K562 (cell line): ENCODE results near the gene POFUT2. TPM values are rescaled to one million over a fixed set of nuclear protein-coding genes. Genes with fewer than 3 reads are reported as not detected.

Experiments used
- ATAC-seq: fragments of 200-7000 bp; cut with Tn5 transposase; 3 replicates; pipeline ENCODE4 v1.9.1; 2020; ENCODE audit warnings: moderate library complexity
- BruUV-seq: library from RNA; stranded (reverse); fragments of 400-500 nt; replicated peaks from 2 replicates; lab custom pipeline; 2021; lab: Mats Ljungman, UMichigan
- CTCF ChIA-PET: fragments of 300-600 bp; formaldehyde crosslinking; extraction: SDS; loops from one replicate; lab custom pipeline; 2021; ENCODE audit warnings: low intra/inter-chr PET ratio; lab: Yijun Ruan, JAX
- POLR2A ChIA-PET: fragments of 300-600, 350-650 bp; sonication (Branson Sonifier 250); formaldehyde crosslinking; extraction: SDS; loops from one replicate; lab custom pipeline; 2021; ENCODE audit warnings: antibody characterized with exemption, inconsistent platforms; lab: Yijun Ruan, JAX
- DNase-seq, 4 experiments: peaks; one replicate each; pipeline versions ENCODE4 v3.0.0 to v3.0.0-alpha.2; 2011 to 2018; ENCODE audit warnings: low spot score in 3 of 4, mixed read lengths in 3 of 4; ENCODE audit errors: extremely low read depth in 1 of 4
- FAIRE-seq: peaks from 2 replicates; lab custom pipeline; 2011; peaks lifted over from hg19 to GRCh38; lab: Jason Lieb, UNC
- H2AFZ ChIP-seq: 2 replicates; pipeline ENCODE4 v1.6.0; 2011; ENCODE audit warnings: low read depth, low read length, control low read depth, inconsistent platforms
- H3K27ac ChIP-seq: fragments of 200-600 bp; 3 replicates; pipeline ENCODE4 v1.8.0; 2011; ENCODE audit warnings: low read depth, mild to moderate bottlenecking, control low read depth, inconsistent platforms, low read length, moderate library complexity, mixed read lengths; ENCODE audit errors: extremely low read depth
- H3K27me3 ChIP-seq, 2 experiments: fragments of 300-600 bp in 1 of 2; 2 replicates in 1 of 2; 3 replicates in 1 of 2; pipeline versions ENCODE4 v1.6.0 to v1.8.0; 2011; ENCODE audit warnings: inconsistent platforms in 2 of 2, low read length in 2 of 2, mild to moderate bottlenecking in 1 of 2, mixed read lengths in 1 of 2, moderate library complexity in 1 of 2; ENCODE audit not compliant: control insufficient read depth in 2 of 2, insufficient read depth in 2 of 2
- H3K36me3 ChIP-seq: fragments of 300-600 bp; 3 replicates; pipeline ENCODE4 v1.8.0; 2011; ENCODE audit warnings: mild to moderate bottlenecking, low read length, inconsistent platforms; ENCODE audit not compliant: control insufficient read depth, insufficient read depth
- H3K4me1 ChIP-seq, 2 experiments: fragments of 200-600 bp in 1 of 2; replicated peaks in 1 of 2; 2 replicates in 1 of 2; 3 replicates in 1 of 2; pipeline versions ENCODE4 v1.5.1 to v1.8.0; 2011; ENCODE audit warnings: inconsistent platforms in 2 of 2, low read length in 2 of 2, mild to moderate bottlenecking in 1 of 2, mixed read lengths in 1 of 2, moderate library complexity in 1 of 2; ENCODE audit not compliant: control insufficient read depth in 2 of 2, insufficient read depth in 2 of 2
- H3K4me2 ChIP-seq: 2 replicates; pipeline ENCODE4 v1.6.1; 2011; ENCODE audit warnings: low read length, control low read depth, inconsistent platforms, mixed read lengths; ENCODE audit not compliant: insufficient read depth
- H3K4me3 ChIP-seq: fragments of 200-600 bp; sonication (generic), shearing (Covaris generic); 2 replicates; pipeline ENCODE4 v1.5.1; 2016; ENCODE audit warnings: control low read depth, inconsistent platforms
- H3K79me2 ChIP-seq: fragments of 200-600 bp; 3 replicates; pipeline ENCODE4 v1.8.0; 2011; ENCODE audit warnings: low read length, inconsistent platforms; ENCODE audit not compliant: control insufficient read depth, insufficient read depth
- H3K9ac ChIP-seq, 2 experiments: 2 replicates each; pipeline versions ENCODE4 v1.6.0 to v1.6.1; 2011; ENCODE audit warnings: low read depth in 2 of 2, low read length in 2 of 2, control low read depth in 1 of 2, inconsistent platforms in 1 of 2, mild to moderate bottlenecking in 1 of 2, mixed read lengths in 1 of 2; ENCODE audit not compliant: insufficient read depth in 1 of 2
- H3K9me1 ChIP-seq: one replicate; pipeline ENCODE4 v1.6.0; 2011; ENCODE audit warnings: inconsistent platforms, mild to moderate bottlenecking, low read length, moderate library complexity; ENCODE audit not compliant: control insufficient read depth, insufficient read depth
- H3K9me3 ChIP-seq: replicated peaks from 2 replicates; pipeline ENCODE4 v1.5.1; 2011; ENCODE audit warnings: low read depth, low read length, inconsistent platforms; ENCODE audit not compliant: control insufficient read depth, insufficient read depth
- H4K20me1 ChIP-seq: replicated peaks from 2 replicates; pipeline ENCODE4 v1.6.1; 2011; ENCODE audit warnings: low read length, inconsistent platforms, mixed read lengths; ENCODE audit not compliant: control insufficient read depth, insufficient read depth
- FOXK2 ChIP-seq, 2 experiments: fragments of 450-650 bp; IDR thresholded peaks in 1 of 2; conservative IDR thresholded peaks in 1 of 2; 2 replicates each; pipeline ENCODE4 v1.6.1; 2016; ENCODE audit warnings: low read depth in 2 of 2, mild to moderate bottlenecking in 1 of 2
- FUS ChIP-seq: fragments of 200-400 bp; formaldehyde crosslinking; optimal IDR thresholded peaks from 2 replicates; pipeline ENCODE3; 2017; ENCODE audit warnings: low read depth, low read length
- GMEB1 ChIP-seq: fragments of 250-450 bp; sonication (Bioruptor Pico); IDR thresholded peaks from 2 replicates; pipeline ENCODE4 v1.4.0; 2020; ENCODE audit warnings: mild to moderate bottlenecking
- HDGF ChIP-seq: fragments of 450-650 bp; IDR thresholded peaks from 2 replicates; pipeline ENCODE4 v1.6.1; 2016
- HMBOX1 ChIP-seq: sonication (generic); IDR thresholded peaks from 2 replicates; pipeline ENCODE4 v1.6.1; 2016
- JUNB ChIP-seq: fragments of 450-650 bp; formaldehyde crosslinking; conservative IDR thresholded peaks from 2 replicates; pipeline ENCODE4 v1.4.0; 2020; ENCODE audit warnings: mild to moderate bottlenecking
- NEUROD1 ChIP-seq: fragments of 150-350 bp; IDR thresholded peaks from 2 replicates; pipeline ENCODE4 v1.6.1; 2014; ENCODE audit warnings: borderline replicate concordance, low read length, low read depth; ENCODE audit not compliant: partially characterized antibody
- SAP30 ChIP-seq: fragments of 200-600 bp; sonication (generic); IDR thresholded peaks from 2 replicates; pipeline ENCODE4 v1.6.1; 2012; ENCODE audit warnings: borderline replicate concordance, low read depth, mild to moderate bottlenecking, moderate library complexity, low read length, control low read depth, inconsistent platforms; ENCODE audit not compliant: insufficient read depth, poor library complexity, severe bottlenecking
- SMARCA5 ChIP-seq: fragments of 450-650 bp; IDR thresholded peaks from 2 replicates; pipeline ENCODE4 v1.6.1; 2016
- TGIF2 ChIP-seq: sonication (generic); formaldehyde crosslinking; IDR thresholded peaks from 2 replicates; pipeline ENCODE4 v1.8.1; 2022; ENCODE audit warnings: mild to moderate bottlenecking, missing genetic modification reagents, moderate library complexity
- U2AF1 ChIP-seq: fragments of 200-400 bp; formaldehyde crosslinking; optimal IDR thresholded peaks from 2 replicates; pipeline ENCODE3; 2017; ENCODE audit warnings: mild to moderate bottlenecking, low read depth, low read length, moderate library complexity
- WGBS: fragments of 100-300 bp; shearing (Covaris generic); methylation state at CpG from one replicate; pipeline ENCODE4 v1.1.6; 2016; ENCODE audit warnings: low coverage, mixed read lengths; ENCODE audit not compliant: insufficient coverage; ENCODE audit errors: missing lambda C conversion rate; 5-methylcytosine and 5-hydroxymethylcytosine counted together
- in situ Hi-C: fragments of 300-500 bp; cut with MboI; formaldehyde crosslinking; loops from 4 replicates; pipeline ENCODE4 v1.15.0; 2018; ENCODE audit warnings: inconsistent platforms, mixed read lengths
- intact Hi-C: fragments of 100-400 bp; cut with micrococcal nuclease; formaldehyde crosslinking; loops from 2 replicates; pipeline ENCODE4 v1.14.2; 2022
- polyA plus RNA-seq, 8 experiments: library from polyadenylated mRNA; depleted of rRNA in 4 of 8; stranded (reverse) in 5 of 8; unstranded in 3 of 8; fragments of >200 nt; fragmentation: Nextera tagmentation in 2 of 8; fragmentation: Illumina TruSeq in 1 of 8; extraction: Ambion mirVana in 2 of 8; extraction: Trizol in 1 of 8; gene quantifications; 2 replicates each; pipeline versions ENCODE4 v1.2.1 to v1.2.3, GENCODE V29; 2011 to 2014; ENCODE audit warnings: inconsistent platforms in 1 of 8, missing spikeins in 1 of 8
- total RNA-seq, 7 experiments: library from RNA; depleted of rRNA in 6 of 7; stranded (reverse); fragments of >200 nt in 6 of 7; fragmentation: Illumina TruSeq in 2 of 7; extraction: Trizol in 2 of 7; gene quantifications; 2 replicates each; pipeline versions ENCODE4 v1.2.1 to v1.2.3, GENCODE V29; 2011 to 2021; ENCODE audit warnings: low replicate concordance in 1 of 7

The POFUT2 gene
- total and polyA plus RNA-seq, 9 of the 15 experiments (the other 6 are each of a cell fraction or from before 2014, with no cell fraction given) = 1.1 to 24.2 (median 11.0) TPM

GRCh38 chr21:45237401-45237800 is 50.3 kb downstream of the POFUT2 start:
- WGBS = 2% methylated on average over 7 of the region's 7 CpGs
- no TSS peak for BruUV-seq

More at GRCh38 chr21:45237401-45237800, 50.3 kb downstream of the POFUT2 start:
- TF ChIP-seq FUS (no peak), GMEB1 (CRISPR knock-in tag) (no peak), HDGF (no peak), SAP30 (no peak), FOXK2 (conservative IDR thresholded peaks at IDR 0.05 in 1 of 2, IDR thresholded peaks at IDR 0.05 in 1 of 2; ENCODE audit: low read depth in 2 of 2) (no peak), HMBOX1 (no peak), U2AF1 (no peak), SMARCA5 (no peak), NEUROD1 (no peak), TGIF2 (CRISPR knock-in tag) (no peak), JUNB (CRISPR knock-in tag) (no peak)
- TF ChIP-seq, all 486 proteins: peak for 0
- Histone ChIP-seq H3K79me2 (no peaks in the 10 kb centered on the region), H3K27me3 (peaks cover 32 to 33% of the 10 kb centered on the region in 2 experiments; a peak in 4 of 5 replicates), H3K4me1 (peaks cover 0 to 9% of the 10 kb centered on the region in 2 experiments; a peak in 1 of 5 replicates), H3K9me1 (no peaks in the 10 kb centered on the region), H3K36me3 (no peaks in the 10 kb centered on the region), H3K4me2 (no peak overlapping the region), H3K9ac (no peak overlapping the region), H3K27ac (no peak overlapping the region), H4K20me1 (no peaks in the 10 kb centered on the region), H3K4me3 (no peak overlapping the region), H3K9me3 (no peaks in the 10 kb centered on the region), H2AFZ (no peak overlapping the region)
- intact Hi-C loops (no loop called here), in situ Hi-C loops (no loop called here)
- CTCF ChIA-PET = no interaction called here
- FAIRE-seq = no peak
- POLR2A ChIA-PET = interaction anchor here (0.7 to 1.7 kb wide), 2 partner anchors 10 to 341 kb away, joined by 3 read pairs; no protein-coding TSS in a partner anchor
- ATAC-seq = no peak
- no peak for DNase-seq
